Mucosa of gallbladder (tissue), 1 donor: ENCODE measurements around the gene LEAP2. TPM values are rescaled to one million over a fixed set of nuclear protein-coding genes. Genes with fewer than 3 reads are reported as not detected.
"Not testable (repeated sequence)": the region's sequence is repeated elsewhere in the genome, so short reads cannot be mapped to it uniquely, and the experiment has no call there.

Source experiments
- DNase-seq: peaks from one replicate; pipeline ENCODE4 v3.0.0-alpha.2; 2020; ENCODE audit warnings: low spot score
- total RNA-seq: library from RNA; stranded (reverse); gene quantifications from one replicate; pipeline ENCODE4 v1.2.1, GENCODE V29; 2021
- donor health status: DM: no; HTN: no; CAD: no.

Gene LEAP2
- total RNA-seq, 1 donor from 2014 or later: 42.4 TPM

DNA sequence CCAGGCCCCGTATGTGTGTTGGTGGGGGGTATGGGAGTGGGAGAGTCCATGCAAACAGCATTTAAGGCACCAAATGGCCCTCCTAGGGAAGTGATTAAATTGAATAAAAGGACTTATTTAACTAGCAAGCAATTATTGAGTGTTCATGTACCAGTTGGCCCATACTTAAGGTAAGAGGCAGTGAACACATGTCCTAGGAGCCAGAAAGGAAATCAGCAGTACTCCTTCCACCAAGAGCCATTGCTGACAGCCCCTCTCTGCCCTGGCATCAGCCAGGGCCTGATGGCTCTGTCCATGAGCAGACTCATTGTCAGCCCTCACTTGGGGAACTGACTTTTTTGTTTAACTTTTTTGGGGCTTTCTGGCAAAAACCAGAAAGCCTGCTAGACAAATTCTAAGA is 32.6 kb upstream of the LEAP2 start:
- no peak for DNase-seq

- DNase-seq: no peak
Measured at GRCh38 chr5:132841305-132841704, 32.2 kb upstream of the LEAP2 start.

GRCh38 chr5:132848270-132848669 is 25.2 kb upstream of the LEAP2 start:
- DNase-seq: no peak

DNA sequence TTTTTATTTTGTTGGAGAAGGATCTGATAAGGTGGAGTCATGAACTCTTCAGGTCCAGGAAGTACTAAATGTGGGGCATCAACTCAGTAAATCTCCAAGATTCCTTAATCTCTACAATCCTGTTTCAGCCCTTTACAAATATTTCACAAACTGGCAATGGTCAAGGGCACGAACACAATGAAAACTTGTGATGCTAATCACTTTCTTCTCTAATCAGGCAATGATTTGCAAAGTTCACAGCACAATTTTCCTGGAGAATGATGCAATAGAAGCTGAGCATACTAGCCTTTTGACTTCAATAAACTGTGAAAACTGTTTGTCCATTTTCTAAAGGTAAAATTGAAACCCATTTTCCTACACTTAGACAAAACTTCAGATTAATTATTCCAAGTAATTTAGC is 24.1 kb upstream of the LEAP2 start:
- DNase-seq: no peak

- no peak for DNase-seq
Measured at GRCh38 chr5:132850066-132850465, 23.4 kb upstream of the LEAP2 start.

DNA sequence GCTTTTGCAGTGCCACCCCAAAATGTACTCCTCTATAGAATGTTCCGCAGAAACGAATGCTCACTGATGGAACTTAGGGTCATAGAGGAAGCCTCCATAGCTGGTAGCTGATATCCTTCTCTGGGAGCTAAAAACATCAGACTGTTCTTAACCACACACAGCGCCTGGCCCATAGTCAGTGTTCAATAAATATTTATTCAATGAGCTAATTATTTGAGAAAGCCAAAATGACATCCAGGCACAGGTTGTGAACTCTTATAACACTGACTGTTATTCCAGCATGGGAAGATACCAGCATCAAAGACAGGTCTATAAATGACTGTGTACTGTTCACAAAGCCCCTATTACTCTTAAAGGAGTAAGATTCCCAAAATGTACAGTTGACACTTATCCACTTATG is 20.1 kb upstream of the LEAP2 start:
- DNase-seq: no peak

DNA sequence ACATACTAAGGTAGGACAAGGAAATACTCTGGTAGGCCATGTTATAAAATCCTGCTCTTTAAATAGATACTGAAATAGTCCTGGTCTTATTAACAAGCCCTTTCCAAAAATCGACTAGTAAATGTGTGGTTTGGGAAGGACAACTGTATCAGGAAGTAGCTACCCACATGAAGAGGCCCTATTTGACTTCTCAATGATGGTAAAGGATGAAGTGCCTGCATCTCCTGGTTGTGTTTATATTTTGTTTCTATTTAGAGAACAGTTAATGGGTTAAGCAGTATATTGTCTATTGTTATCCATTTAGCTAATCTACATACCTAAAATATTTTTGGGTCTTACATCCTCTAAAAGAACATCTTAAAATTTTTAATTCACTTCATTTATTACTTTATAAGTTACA is 19.7 kb upstream of the LEAP2 start:
- DNase-seq: no peak

DNA sequence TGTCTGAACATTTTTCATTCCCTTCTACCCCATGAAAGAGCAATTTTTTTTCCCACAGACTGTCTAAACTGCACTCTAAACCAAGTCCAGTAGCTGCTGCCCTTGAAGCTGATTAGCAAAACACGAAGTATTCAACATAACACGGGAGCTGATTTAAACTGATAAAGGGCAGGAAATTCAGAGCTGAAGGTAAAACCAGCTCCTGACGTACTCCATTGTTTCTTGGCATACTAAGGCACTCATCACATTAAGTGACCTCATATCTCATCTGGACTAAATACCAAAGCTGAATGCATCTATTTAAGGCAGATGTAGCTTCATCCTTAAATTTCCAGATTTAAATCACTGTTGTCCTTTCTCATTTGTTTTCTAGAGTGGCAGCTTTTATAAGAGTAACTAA is 19.2 kb upstream of the LEAP2 start:
- DNase-seq: no peak

DNA sequence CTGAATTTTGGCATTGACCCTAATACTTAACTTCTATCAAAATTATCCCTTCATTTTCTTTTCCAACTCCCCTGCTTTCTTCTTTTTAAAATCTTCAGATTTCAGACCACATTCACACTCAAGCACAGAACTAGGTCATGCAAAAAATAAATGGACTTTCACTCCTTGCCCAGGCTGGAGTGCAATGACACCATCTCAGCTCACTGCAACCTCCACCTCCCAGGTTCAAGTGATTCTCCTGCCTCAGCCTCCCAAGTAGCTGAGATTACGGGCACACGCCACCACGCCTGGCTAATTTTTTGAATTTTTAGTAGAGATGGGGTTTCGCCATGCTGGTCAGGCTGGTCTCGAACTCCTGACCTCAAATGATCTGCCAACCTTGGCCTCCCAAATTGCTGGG is 18.5 kb upstream of the LEAP2 start:
- DNase-seq: not testable (repeated sequence)

- DNase-seq: no peak
Measured at GRCh38 chr5:132856011-132856410, 17.5 kb upstream of the LEAP2 start.

DNA sequence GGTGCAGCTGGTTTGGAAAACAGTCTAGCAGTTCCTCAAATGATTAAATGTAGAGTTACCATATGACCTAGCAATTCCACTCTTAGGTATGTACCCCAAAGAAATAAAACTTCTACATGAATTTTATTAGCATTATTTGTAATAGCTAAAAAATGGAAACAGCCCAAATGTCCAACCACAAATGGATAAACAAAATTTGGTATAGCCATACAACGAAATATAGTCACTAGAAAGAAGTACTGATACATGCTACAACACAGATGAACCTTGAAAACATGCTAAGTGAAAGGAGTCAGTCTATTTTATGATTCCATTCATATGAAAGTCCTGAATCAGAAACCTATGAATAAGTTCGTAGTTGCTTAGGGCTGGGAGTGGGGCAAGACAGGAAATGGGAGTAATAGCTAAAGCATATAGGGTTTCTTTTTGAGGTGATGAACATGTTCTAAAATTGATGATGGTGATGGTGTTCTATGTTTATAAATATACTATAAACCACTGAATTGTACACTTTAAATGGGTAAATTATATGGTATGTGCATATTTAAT is 13.5 kb upstream of the LEAP2 start:
- no peak for DNase-seq

- DNase-seq: no peak
Measured at GRCh38 chr5:132860742-132861141, 12.7 kb upstream of the LEAP2 start.

DNA sequence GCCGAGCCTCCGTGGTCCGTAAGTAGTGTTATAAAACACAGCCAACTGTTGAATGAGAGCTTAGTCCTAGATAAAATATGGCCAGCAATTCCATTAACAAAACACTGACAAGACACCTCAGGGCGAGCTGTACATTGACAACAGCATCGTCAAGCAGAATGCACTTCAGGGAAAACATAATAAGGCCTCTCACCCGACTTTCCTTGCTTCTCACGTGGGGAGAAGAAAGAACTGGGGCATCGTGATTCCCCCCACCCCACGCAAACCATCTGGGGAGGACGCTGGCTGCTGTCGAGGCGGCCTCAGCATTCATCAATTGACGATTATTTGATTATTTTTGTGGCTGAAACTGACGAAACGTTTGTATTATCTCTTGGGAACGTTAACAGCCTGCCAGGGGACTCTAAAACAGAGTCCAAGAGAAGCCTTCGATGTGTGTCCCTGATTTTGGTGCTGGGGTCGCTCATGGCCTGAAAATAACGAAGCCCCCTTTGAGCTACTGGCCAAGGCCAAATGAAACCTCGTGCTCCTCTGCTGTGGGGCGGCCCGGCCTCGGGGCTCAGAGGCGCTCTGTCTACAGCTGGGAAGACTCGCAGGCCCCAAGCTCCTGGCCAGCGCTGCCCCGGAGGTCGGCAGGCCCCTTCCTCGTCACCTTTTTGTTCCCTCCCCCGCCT is 7.7 kb upstream of the LEAP2 start:
- DNase-seq: no peak

DNA sequence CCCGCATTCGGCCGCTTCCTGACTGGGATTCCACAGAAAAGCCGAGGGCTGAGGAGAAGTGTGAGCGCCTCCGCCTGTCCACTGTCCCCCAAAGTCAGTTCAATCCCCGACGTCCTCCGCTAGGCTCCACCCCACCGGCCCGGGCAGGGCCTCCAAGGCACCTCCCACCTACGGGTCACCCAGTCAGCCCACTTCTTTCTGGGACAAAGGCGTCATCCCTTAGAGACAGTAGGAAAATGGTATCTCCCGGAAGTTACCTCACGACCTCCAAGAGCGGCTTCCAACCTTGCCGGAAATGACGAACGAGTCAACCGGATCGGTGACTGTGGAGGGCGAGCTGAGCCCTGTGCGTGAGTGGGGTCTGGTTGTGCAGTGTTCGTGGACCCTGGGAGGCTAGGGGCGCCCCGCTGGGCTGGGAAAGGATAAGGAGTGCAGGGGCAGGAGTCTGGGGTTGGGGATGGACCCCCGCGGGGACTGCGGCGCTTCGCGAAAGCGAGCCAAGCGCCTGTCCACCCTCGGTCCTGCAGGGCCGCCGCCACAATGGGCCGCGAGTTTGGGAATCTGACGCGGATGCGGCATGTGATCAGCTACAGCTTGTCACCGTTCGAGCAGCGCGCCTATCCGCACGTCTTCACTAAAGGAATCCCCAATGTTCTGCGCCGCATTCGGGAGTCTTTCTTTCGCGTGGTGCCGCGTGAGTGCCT is 7.0 kb upstream of the LEAP2 start, which contains the start of the genes GDF9 and UQCRQ:
Gene GDF9, minus strand, starts transcription at position 128 of the 704 bp plus-strand sequence. CDS start 1,936 bp downstream, outside the sequence.
Gene UQCRQ, plus strand, starts transcription at position 301 of the 704 bp plus-strand sequence. Its CDS starts 240 bp downstream, at position 541.
- DNase-seq: peak; percentile 98

DNA sequence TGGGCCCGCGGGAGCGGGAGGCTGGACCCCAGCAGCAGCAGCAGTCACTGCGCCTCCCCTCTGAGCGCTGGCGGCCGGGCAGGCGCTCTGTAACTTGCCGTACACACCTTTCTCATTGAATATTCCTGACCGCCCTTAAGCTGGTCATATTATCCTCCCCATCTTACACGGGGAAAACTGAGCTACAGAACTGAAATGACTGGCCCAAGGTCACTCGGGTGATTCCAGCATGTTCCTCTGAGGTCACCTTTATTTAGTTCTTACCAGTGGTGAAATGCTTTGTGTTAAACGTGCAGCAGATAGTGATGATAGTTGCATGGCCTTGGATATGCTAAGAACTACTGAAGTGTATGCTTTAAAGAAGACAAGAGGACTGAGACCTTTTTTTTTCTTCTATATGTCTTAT is 6.4 kb upstream of the LEAP2 start:
- no peak for DNase-seq

DNA sequence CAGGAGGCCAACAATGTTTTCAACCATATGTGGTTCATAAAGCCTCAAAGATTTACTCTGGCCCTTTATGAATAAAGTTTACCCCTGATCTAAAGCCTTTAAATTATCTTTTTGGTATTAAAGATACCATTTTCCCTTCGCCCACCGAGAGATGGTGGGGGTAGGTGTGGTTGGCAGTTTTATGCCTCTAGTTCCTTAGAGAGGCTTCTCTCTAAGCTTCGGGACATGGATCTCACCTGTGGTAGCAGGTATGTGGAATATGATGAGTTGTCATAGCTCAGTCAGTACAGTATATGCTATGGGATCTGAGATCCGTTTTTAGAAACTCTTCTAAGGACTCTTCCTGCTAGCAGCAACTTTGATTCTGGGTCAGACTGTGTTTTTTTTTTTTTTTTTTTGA is 4.7 kb upstream of the LEAP2 start:
- DNase-seq: no peak

DNA sequence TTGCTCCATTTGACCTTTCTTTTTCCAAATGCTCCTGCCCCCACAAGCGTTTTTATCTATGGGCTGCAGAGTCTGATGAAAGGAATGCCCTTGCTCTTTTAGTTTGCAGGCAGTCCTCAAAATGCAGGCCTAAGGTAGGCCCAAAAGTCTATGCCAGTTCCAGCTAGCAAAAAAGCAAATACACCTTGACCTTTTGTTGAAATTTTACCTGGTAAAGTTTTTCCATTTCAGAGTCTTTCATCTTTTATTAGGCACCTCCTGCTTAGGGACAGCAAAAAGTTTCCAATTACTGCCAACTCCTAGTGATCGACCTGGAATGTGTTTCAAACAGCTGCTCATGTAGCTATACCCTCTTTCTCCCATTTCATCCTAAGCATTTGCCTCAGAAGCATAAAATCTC is 2.7 kb upstream of the LEAP2 start:
- no peak for DNase-seq

GRCh38 chr5:132871459-132872284 is 1.8 kb upstream of the LEAP2 start:
- no peak for DNase-seq

GRCh38 chr5:132872788-132873118 is 715 bp upstream of the LEAP2 start:
- DNase-seq: no peak

DNA sequence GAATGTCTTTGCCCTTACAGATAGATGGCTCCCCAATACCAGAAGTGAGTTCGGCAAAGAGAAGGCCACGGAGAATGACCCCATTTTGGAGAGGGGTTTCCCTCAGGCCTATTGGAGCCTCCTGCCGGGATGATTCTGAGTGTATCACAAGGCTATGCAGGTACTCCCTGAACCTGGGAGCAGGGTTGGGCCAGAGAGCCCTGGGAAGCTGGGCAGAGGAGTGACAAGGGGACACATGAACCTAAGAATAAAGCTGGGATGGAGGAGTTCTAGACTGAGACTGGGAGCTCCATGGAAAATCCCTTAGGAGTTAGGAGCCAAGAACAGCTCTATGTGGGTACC is 433 bp downstream of the LEAP2 start:
- DNase-seq: no peak

- no peak for DNase-seq
Measured at GRCh38 chr5:132876020-132876759, 2.7 kb downstream of the LEAP2 start.

GRCh38 chr5:132877466-132877865 is 4.0 kb downstream of the LEAP2 start:
- DNase-seq: no peak
